Type B pancreatic cell (in vitro differentiated cells): ENCODE data around the gene GKN2. TPM values are rescaled to one million over a fixed set of nuclear protein-coding genes. Genes with fewer than 3 reads are reported as not detected.

ENCODE experiments used
- DNase-seq: peaks from one replicate; pipeline ENCODE4 v3.0.0; 2021; ENCODE audit warnings: mixed read lengths; ENCODE audit not compliant: unreplicated experiment; ENCODE audit errors: extremely low spot score
- H3K27ac Mint-ChIP-seq: 2 replicates; pipeline ENCODE4 v1.8.0; 2021; ENCODE audit warnings: mild to moderate bottlenecking, mixed read lengths
- H3K27me3 Mint-ChIP-seq: 2 replicates; pipeline ENCODE4 v1.8.0; 2021; ENCODE audit warnings: mixed read lengths
- H3K36me3 Mint-ChIP-seq: 2 replicates; pipeline ENCODE4 v1.8.0; 2021; ENCODE audit warnings: mixed read lengths
- H3K4me1 Mint-ChIP-seq: one replicate; pipeline ENCODE4 v1.8.0; 2021; ENCODE audit warnings: mixed read lengths; ENCODE audit not compliant: unreplicated experiment
- H3K4me3 Mint-ChIP-seq: 2 replicates; pipeline ENCODE4 v1.8.0; 2021; ENCODE audit warnings: mild to moderate bottlenecking, mixed read lengths
- H3K9me3 Mint-ChIP-seq: 2 replicates; pipeline ENCODE4 v1.8.0; 2021; ENCODE audit warnings: mixed read lengths
- CTCF ChIP-seq: fragments of 200-600 bp; sonication (generic); conservative IDR thresholded peaks from 2 replicates; pipeline ENCODE4 v1.5.0; 2021; ENCODE audit warnings: antibody characterized with exemption, mild to moderate bottlenecking
- total RNA-seq: library from RNA; stranded (reverse); gene quantifications from 2 replicates; pipeline ENCODE4 v1.2.1, GENCODE V29; 2021; ENCODE audit warnings: low replicate concordance

GKN2 gene
- total RNA-seq, 1 donor from 2014 or later, result 0.92 TPM

- no peaks in the 10 kb centered on the region for H3K9me3 Mint-ChIP-seq
- H3K27me3 Mint-ChIP-seq, result peaks cover 14% of the 10 kb centered on the region
- no peaks in the 10 kb centered on the region for H3K36me3 Mint-ChIP-seq
- H3K4me3 Mint-ChIP-seq, result no peak overlapping the region
- no peak for TF ChIP-seq CTCF
- H3K4me1 Mint-ChIP-seq, result no peaks in the 10 kb centered on the region
- no peak for DNase-seq
- no peak overlapping the region for H3K27ac Mint-ChIP-seq
These were observed 20.3 kb downstream of the GKN2 start for GRCh38 chr2:68932402-68932801.

- H3K27ac Mint-ChIP-seq, result no peak overlapping the region
- no peak for DNase-seq
- no peak overlapping the region for H3K4me3 Mint-ChIP-seq
- TF ChIP-seq CTCF, result no peak
- H3K27me3 Mint-ChIP-seq, result peaks cover 11% of the 10 kb centered on the region
- no peaks in the 10 kb centered on the region for H3K9me3 Mint-ChIP-seq
- H3K36me3 Mint-ChIP-seq, result no peaks in the 10 kb centered on the region
- H3K4me1 Mint-ChIP-seq, result no peaks in the 10 kb centered on the region
These were observed 20.9 kb downstream of the GKN2 start for GRCh38 chr2:68931799-68932198.

- Mint-ChIP-seq H3K27me3 (peaks cover 13% of the 10 kb centered on the region), H3K4me3 (no peak overlapping the region), H3K27ac (no peak overlapping the region), H3K9me3 (no peaks in the 10 kb centered on the region), H3K4me1 (no peaks in the 10 kb centered on the region), H3K36me3 (no peaks in the 10 kb centered on the region)
- no peak for DNase-seq
- no peak for TF ChIP-seq CTCF
These were observed 21.5 kb downstream of the GKN2 start for GRCh38 chr2:68931149-68931711.

- Mint-ChIP-seq H3K27me3 (peaks cover 26% of the 10 kb centered on the region), H3K4me1 (no peaks in the 10 kb centered on the region), H3K4me3 (no peak overlapping the region), H3K9me3 (no peaks in the 10 kb centered on the region), H3K36me3 (no peaks in the 10 kb centered on the region), H3K27ac (no peak overlapping the region)
- no peak for DNase-seq
- no peak for TF ChIP-seq CTCF
These were observed 25.9 kb downstream of the GKN2 start for GRCh38 chr2:68926796-68927195.

GRCh38 chr2:68925295-68925896 lies 27.3 kb downstream of the GKN2 start:
- no peak for DNase-seq
- TF ChIP-seq CTCF, result peak; percentile 89
- Mint-ChIP-seq H3K4me3 (no peak overlapping the region), H3K36me3 (no peaks in the 10 kb centered on the region), H3K9me3 (no peaks in the 10 kb centered on the region), H3K27me3 (peaks cover 26% of the 10 kb centered on the region), H3K4me1 (no peaks in the 10 kb centered on the region), H3K27ac (no peak overlapping the region)

- Mint-ChIP-seq H3K4me3 (no peak overlapping the region), H3K4me1 (no peaks in the 10 kb centered on the region), H3K9me3 (no peaks in the 10 kb centered on the region), H3K36me3 (no peaks in the 10 kb centered on the region), H3K27ac (no peak overlapping the region), H3K27me3 (peaks cover 18% of the 10 kb centered on the region)
- no peak for TF ChIP-seq CTCF
- DNase-seq, result no peak
These were observed 31.0 kb downstream of the GKN2 start for GRCh38 chr2:68921646-68922045.
